HG03439 (cell line): ENCODE data around the gene SEC11A.
"Not testable (repeated sequence)": the region's sequence is repeated elsewhere in the genome, so short reads cannot be mapped to it uniquely, and the experiment has no call there.

Experiments
- ATAC-seq: cut with Tn5 transposase; IDR thresholded peaks from one replicate; pipeline ENCODE4 v1.9.1; 2021; ENCODE audit warnings: mild to moderate bottlenecking, moderate library complexity; ENCODE audit not compliant: unreplicated experiment

The SEC11A gene

GRCh38 chr15:84716036-84716732 lies at the start of gene SEC11A:
Gene SEC11A (minus strand): TSS chr15:84716139. CDS start chr15:84716075, 64 bp downstream.
- peak; percentile 95 for ATAC-seq

- no peak for ATAC-seq
Observed at GRCh38 chr15:84765675-84766074, 49.7 kb upstream of the SEC11A start.

GRCh38 chr15:84764989-84765388 lies 49.0 kb upstream of the SEC11A start:
- ATAC-seq = no peak

DNA sequence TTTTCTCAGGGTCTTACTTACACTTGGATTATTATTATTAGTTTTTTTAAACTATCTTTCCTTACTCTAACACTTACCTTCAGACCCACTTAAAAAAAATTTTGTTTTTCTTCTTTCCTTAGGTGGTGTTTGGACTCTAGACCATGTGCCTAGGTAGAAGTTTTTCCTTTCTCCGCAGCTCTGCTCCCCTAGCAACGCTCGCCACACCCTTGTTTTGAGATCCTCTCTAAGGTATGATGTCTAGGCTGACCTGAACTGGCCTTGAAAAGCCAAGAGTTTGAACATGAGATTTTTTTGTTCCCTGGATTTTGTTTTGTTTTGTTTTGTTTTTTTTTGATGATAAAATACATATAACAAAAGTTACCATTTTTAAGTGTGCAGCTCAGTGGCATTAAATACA lies 48.6 kb upstream of the SEC11A start:
- ATAC-seq = no peak

- no peak for ATAC-seq
Observed at GRCh38 chr15:84762840-84763572, 47.1 kb upstream of the SEC11A start.

DNA sequence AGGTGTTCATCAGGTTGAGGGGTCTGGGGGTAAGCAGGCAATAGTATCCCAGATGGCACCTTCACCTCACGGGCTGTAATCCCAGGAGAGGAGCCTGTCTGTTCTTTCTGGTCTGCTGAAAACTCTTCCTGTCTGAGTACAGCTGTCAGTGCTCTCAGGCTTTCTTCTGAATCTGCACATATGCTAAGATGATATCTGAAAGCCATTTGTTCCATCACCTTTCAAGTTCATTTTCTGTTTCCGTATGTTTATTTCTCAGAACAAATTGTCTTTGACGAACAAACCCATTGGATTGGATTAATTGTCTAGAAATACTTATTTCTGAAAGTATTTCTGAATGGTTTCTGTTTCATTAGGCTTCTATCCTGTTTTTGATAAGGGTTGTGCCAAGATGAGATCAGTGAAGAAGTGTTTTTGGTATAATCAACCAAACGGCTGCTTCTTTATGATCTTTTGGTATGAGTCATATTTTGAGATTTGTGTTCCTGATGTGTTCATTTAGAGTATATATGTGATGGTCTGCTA lies 45.7 kb upstream of the SEC11A start:
- no peak for ATAC-seq

GRCh38 chr15:84760219-84760618 lies 44.3 kb upstream of the SEC11A start:
- ATAC-seq = no peak

DNA sequence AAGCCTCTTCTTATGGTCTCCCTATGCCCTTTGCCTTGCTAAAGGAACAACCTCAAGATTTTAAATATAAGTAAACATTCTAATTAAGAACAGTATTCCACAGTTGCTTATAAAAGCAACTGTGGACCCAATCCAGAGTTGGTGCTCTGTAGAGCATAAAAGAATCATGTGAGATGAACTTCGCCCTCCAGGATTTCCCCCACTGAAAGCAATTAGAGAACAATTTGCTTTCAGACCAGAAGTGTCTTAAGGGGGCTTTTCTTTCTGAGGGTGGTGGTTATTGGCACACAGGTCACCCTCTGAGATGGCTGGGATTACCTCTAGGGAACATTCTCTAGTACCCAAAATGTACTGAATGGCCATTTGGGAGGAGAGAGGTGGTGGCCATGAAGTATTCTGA lies 43.1 kb upstream of the SEC11A start:
- ATAC-seq = no peak

DNA sequence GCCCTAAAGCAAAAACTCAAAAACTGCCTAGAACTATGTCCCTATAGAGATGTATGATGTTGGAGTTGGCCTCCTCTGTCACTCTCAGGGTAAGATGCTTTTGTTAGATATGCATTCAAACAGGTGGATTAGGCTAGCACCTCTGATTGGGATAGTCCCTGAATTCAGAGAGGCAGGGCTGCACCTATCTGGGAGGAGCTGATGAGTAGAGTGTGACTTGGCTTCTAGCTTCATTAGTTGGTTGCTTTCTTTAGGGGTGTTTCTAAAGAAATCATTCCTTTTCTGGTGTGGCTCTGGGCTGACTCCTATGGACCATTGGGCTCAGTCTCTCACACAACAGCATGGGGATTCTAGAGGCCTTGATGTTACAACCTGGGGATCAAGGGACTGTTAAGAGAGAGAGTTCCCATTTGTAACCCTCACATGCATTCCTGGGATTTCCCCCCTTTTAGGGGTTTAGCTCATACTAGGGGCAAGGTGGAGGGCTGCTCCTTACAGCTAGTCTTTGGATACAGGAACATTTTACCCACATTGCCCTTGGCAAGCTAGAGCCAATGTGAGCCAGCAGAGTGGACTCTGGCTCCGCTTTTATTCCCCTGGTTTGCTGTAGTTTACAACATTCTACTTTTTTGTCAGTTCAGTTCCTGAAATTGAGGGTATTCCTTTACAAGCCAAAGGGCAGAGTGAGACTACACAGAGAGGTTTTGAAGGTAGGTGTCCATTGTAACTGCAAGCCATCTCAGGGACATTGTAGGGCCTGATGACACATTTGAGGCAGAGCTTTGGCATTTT lies 40.0 kb upstream of the SEC11A start:
- no peak for ATAC-seq

- not testable (repeated sequence) for ATAC-seq
Observed at GRCh38 chr15:84754889-84755288, 39.0 kb upstream of the SEC11A start.

GRCh38 chr15:84752700-84753099 lies 36.8 kb upstream of the SEC11A start:
- no peak for ATAC-seq

DNA sequence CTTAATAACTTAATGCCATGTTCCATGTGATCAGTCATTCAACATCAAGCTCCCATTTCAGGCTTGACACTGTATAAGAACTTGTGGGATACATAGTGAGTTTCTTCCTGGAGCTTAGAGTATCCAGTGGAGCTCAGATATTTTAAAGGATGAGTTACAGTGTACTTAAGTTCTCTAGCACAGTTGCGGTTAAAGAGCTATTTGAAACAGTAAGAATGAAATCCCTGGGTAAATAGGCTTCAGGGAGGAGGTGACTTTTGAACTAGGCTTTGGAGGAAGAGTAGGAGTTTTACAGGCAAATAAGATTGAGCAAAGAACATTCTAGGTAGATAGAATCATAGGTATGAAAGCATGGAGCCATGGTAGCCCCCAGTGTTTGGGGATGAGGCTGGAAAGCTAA lies 36.3 kb upstream of the SEC11A start:
- ATAC-seq = no peak

DNA sequence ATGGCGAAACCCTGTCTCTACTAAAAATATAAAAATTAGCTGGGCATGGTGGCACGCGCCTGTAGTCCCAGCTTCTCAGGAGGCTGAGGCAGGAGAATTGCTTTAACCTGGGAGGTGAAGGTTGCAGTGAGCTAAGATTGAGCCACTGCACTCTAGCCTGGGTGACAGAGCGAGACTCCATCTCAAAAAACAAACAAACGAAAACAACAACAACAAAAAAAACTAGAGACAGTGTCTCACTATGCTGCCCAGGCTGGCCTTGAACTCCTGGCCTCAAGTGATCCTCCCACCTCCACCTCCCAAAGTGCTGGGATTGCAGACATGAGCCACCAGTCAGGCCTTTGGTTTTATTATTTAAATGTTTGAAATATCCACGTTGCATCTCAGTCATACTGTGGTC lies 35.8 kb upstream of the SEC11A start:
- not testable (repeated sequence) for ATAC-seq

GRCh38 chr15:84750583-84751092 lies 34.7 kb upstream of the SEC11A start:
- ATAC-seq = no peak

DNA sequence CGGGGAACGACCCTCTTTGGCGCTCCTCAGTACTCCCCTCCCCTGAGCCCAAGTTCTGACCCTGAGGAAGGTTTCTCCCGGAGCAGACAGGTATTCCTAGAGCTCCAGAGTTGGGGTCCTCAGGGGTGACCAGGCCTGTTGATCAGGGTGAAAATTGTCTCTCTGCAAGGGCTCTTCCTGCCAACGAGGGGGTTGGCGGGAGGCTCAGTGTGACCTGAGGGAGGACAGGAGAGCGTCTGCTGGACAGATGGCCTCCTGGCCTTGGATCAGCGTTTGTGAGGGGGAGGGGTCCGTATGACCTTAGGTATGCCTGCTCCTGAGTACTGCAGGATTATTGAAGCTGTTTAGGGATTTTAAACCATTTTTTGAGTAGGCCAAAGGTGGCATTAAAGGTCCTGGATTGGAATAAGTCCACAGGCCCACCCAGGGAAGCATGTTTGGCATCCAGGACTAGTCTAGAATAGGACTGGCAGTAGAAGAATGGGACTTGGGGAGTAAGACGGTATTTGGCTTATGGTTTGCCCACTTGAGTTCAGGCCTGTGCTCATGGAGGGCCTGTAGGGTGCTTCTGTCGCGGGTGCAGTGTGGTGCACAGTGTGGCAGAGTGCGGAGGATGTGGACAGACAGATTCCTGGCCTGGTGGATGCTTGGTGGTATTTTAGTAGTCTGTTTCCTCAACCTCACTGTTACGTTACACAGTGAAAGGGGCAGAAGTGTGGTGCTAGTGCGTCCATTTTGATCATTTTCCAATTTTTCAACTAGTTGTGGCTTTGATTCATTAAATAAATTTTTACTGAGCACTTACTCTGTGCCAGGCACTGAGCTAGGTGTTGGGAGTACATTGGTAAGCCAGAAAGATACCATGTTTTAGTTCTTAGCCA lies 33.4 kb upstream of the SEC11A start:
- peak; percentile 14 for ATAC-seq

DNA sequence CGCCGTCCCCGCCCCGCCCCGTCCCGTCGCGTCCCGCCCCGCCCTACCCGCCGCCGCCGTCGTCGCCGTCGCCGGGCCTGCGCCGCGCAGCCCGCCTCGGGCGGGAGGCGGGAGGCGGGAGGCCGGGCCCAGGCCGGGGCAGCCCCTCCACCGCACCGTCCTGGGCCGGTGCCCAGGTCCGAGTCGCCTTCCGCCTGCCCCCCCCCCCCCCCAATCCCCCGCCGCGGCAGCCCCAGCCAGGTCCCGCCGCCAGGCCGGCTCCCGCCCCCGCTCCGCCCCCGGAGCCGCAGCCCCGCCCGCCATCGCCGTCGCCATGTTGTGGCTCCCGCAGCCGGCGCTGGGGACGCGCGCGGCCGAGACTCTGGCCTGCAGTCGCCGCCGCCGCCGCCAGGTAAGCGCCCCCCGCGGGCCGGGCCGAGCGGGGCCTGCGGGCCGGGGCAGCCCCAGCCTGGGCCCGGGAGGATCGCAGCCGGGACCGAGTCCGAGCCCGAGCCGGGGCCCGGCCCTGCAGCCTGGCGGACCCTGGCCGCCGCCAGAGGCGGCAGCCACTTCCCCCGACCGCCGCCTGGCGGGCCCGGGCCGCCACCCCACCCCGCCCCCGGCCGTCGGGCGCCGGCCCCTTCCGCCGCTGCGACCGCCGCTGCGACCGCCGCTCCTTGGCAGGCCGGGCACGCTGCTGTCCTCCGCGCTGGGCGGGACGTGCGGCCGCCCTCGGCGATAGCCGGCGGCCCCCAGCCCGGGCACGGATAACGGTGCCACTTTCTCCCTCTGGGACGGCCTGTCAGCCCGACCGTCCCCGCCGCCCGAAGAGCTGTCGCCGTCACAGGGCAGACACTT lies 32.6 kb upstream of the SEC11A start, which contains the start of gene ZNF592:
Gene ZNF592, plus strand, starts transcription at position 319 of the 837 bp plus-strand sequence. CDS start 34,084 bp downstream, outside the sequence.
- ATAC-seq = peak; percentile 57

- peak; percentile 41 for ATAC-seq
Observed at GRCh38 chr15:84747416-84748273, 31.7 kb upstream of the SEC11A start.

DNA sequence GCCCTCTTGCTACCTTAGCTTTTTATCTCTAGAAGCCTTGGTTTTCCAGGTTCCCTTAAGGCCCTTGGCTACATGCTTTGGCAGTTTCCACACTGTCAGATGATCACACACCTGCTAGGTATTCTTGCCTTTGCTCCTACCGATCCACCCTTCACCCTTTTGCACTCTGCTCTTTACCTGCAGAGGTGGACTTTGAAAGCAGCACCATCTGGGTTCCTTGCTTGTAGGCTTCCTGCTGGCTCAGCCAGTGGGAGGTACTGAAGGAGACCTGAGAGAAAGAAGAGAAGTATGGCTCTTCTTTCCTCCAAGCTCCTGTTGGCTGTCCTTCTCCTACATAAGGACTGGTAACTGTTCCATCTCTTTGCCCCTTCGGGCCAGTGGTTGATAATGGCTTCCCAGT lies 25.2 kb upstream of the SEC11A start:
- no peak for ATAC-seq
